Lung (tissue), 12 donors: ENCODE results near the gene DGAT2L6. TPM values are rescaled to one million over a fixed set of nuclear protein-coding genes. Genes with fewer than 3 reads are reported as not detected.

Source experiments
- ATAC-seq: fragments of 200-7000 bp; cut with Tn5 transposase; one replicate; pipeline ENCODE4 v1.9.1; 2020; ENCODE audit warnings: moderate number of reproducible peaks; ENCODE audit not compliant: insufficient read depth, low FRiP score
- DNase-seq, 3 donors: peaks; one replicate each; pipeline ENCODE4 v3.0.0-alpha.2; 2013 to 2017
- H3K27ac ChIP-seq, 2 donors: one replicate each; pipeline ENCODE4 v1.5.1; 2013; ENCODE audit warnings: mild to moderate bottlenecking in 2 of 2, moderate library complexity in 2 of 2, control low read depth in 1 of 2, inconsistent platforms in 1 of 2, low read depth in 1 of 2, low read length in 1 of 2
- H3K27me3 ChIP-seq, 3 donors: one replicate each; pipeline ENCODE4 v1.5.1; 2013; ENCODE audit warnings: low read length in 2 of 3; ENCODE audit not compliant: control insufficient read depth in 3 of 3, insufficient read depth in 3 of 3
- H3K36me3 ChIP-seq, 4 donors: one replicate each; pipeline ENCODE4 v1.5.1; 2013; ENCODE audit warnings: low read length in 4 of 4, mild to moderate bottlenecking in 1 of 4, moderate library complexity in 1 of 4; ENCODE audit not compliant: control insufficient read depth in 4 of 4, insufficient read depth in 4 of 4
- H3K4me1 ChIP-seq, 5 donors: one replicate each; pipeline ENCODE4 v1.5.1; 2013; ENCODE audit warnings: low read length in 5 of 5, mild to moderate bottlenecking in 2 of 5, moderate library complexity in 1 of 5; ENCODE audit not compliant: control insufficient read depth in 5 of 5, insufficient read depth in 5 of 5
- H3K4me3 ChIP-seq: one replicate; pipeline ENCODE4 v1.5.1; 2013; ENCODE audit warnings: mild to moderate bottlenecking, control low read depth, moderate library complexity
- H3K9ac ChIP-seq, 2 donors: one replicate each; pipeline ENCODE4 v1.5.1; 2013; ENCODE audit warnings: low read length in 2 of 2, control low read depth in 1 of 2; ENCODE audit not compliant: insufficient read depth in 1 of 2
- H3K9me3 ChIP-seq, 4 donors: one replicate each; pipeline ENCODE4 v1.5.1; 2013; ENCODE audit warnings: low read length in 3 of 4, mild to moderate bottlenecking in 1 of 4, moderate library complexity in 1 of 4; ENCODE audit not compliant: control insufficient read depth in 4 of 4, insufficient read depth in 3 of 4
- WGBS, 2 donors: extraction: QIAGEN DNeasy Blood & Tissue Kit; methylation state at CpG; one replicate each; pipeline ENCODE4 v1.1.7; 2013; 5-methylcytosine and 5-hydroxymethylcytosine counted together
- polyA plus RNA-seq, 2 donors: library from polyadenylated mRNA; stranded (reverse); fragments of 200-250 nt; gene quantifications; one replicate each; pipeline ENCODE4 v1.2.1, GENCODE V29; 2013
- total RNA-seq, 2 donors: library from RNA; depleted of rRNA in 1 of 2; stranded (reverse); fragments of >200 nt in 1 of 2; gene quantifications; one replicate each; pipeline ENCODE4 v1.2.1, GENCODE V29; 2014 to 2021
- TF ChIP-seq, protein P1 (sequence below): IDR thresholded peaks from 2 replicates; pipeline ENCODE4 v1.5.1; 2012; ENCODE audit warnings: mild to moderate bottlenecking; ENCODE audit errors: control extremely low read depth, extremely low read depth
- donor health status: control.
- donor health status: control.
- donor health status: Bipolar disorder and iron deficiency.
- donor health status: healthy.
- donor health status: DM: yes; HTN: yes; CAD: no.

Gene DGAT2L6
- total and polyA plus RNA-seq, 4 donors, result not detected

DNA sequence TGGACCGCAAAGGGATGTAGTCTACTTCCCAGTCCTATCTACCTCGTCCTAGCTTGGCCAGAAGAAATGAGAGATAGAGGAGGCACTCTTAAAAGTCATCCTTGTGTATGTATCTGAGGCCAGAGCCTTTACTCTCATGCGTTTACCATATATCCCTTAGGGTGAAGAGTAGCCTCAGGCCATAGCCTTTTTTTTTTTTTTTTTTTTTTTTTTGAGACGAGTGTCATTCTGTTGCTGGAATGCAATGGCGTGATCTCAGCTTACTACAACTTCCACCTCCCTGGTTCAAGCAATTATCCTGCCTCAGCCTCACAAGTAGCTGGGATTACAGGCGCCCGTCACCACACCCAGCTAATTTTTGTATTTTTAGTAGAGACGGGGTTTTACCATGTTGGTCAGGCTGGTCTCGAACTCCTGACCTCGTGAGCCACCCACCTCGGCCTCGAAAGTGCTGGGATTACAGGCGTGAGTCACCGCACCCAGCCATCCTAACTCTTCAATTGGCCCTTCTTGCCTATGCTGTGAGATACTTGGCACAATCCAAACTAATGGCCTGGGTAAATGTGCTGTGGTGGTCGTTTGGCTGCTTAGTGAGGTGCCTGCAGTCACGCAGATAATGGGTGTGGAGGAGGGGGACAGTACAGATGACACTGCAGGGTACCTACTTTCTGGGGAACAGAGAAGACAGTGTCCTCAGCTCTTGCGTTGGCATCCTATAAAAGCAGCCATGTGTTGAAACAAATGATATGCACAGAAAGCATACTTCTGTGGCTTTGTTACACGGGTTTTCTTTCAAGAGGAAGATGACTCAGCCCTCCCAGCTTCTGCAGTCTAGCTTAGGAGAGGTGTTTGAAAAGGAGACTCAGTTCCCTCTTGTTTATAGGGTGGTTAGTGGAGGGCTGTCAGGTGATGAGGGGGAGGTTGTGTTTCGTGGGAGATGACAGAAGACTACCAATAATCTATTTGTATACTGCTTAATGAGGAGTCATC is 10.4 kb upstream of the DGAT2L6 start:
- H3K4me3 ChIP-seq, result no peak overlapping the region
- no peak overlapping the region for H3K9ac ChIP-seq
- H3K36me3 ChIP-seq, result peaks cover 0 to 2% (median 2%) of the 10 kb centered on the region in 4 donors
- WGBS, 2 donors, result 80 to 91% methylated on average over 17 to 19 of the region's 19 CpGs
- no peak overlapping the region for H3K27ac ChIP-seq
- DNase-seq, result no peak
- TF ChIP-seq, protein P1, sequence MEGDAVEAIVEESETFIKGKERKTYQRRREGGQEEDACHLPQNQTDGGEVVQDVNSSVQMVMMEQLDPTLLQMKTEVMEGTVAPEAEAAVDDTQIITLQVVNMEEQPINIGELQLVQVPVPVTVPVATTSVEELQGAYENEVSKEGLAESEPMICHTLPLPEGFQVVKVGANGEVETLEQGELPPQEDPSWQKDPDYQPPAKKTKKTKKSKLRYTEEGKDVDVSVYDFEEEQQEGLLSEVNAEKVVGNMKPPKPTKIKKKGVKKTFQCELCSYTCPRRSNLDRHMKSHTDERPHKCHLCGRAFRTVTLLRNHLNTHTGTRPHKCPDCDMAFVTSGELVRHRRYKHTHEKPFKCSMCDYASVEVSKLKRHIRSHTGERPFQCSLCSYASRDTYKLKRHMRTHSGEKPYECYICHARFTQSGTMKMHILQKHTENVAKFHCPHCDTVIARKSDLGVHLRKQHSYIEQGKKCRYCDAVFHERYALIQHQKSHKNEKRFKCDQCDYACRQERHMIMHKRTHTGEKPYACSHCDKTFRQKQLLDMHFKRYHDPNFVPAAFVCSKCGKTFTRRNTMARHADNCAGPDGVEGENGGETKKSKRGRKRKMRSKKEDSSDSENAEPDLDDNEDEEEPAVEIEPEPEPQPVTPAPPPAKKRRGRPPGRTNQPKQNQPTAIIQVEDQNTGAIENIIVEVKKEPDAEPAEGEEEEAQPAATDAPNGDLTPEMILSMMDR, result no peak
- H3K4me1 ChIP-seq, result peaks cover 0 to 7% (median 0%) of the 10 kb centered on the region in 5 donors
- ATAC-seq, result no peak
- peaks cover 0 to 2% (median under 1%) of the 10 kb centered on the region in 4 donors for H3K9me3 ChIP-seq
- H3K27me3 ChIP-seq, result peaks cover 0 to 2% (median 0%) of the 10 kb centered on the region in 3 donors

DNA sequence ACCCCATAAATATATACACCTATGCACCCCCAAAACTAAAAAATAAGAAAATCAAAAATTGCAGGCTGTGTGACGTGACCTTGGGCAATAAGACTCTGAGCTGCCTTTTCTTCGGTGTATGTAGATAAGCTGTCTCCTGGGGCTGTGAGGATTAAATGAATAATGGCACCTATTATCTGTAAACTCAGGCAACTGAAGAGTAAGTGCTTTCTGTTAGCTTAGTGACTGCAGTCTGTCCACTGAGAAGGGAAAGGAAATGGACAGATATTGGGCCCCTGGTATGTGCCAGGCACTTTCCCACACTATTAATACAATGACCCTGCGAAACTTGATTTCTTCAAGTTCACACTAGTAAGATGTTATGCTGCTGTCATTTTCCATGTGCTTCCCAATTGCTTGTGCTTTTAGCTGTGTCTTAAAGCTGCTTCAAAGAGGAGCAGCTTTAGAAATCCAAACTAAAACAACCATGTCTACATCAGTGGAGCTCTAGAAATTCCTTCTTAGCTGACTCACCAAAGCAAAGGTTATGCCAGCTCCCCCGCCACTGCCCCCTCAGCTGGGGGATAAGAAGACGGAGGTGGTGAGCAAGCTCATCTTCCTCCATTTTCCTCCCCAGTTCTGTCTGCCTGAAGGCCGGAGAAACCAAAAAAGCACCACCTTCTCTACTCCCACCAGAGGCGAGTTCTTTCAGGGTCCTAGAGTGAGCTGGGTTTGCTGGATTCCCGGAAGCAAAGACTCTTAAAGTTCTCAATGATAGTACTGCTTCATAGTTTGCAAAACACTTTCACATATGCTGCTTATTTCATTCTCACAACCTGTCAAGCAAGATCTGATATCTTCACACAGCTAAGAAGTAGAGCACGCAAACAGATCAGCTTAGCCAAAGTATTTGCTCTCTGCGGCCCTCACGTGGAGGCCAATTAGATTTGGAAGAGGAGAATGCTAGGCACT is 8.8 kb upstream of the DGAT2L6 start:
- Histone ChIP-seq H3K4me1 (peaks cover 0 to 7% (median 0%) of the 10 kb centered on the region in 5 donors), H3K27ac (peak overlapping the region in 1 of 2 donors; percentile 23), H3K36me3 (peaks cover 0 to 2% (median 1%) of the 10 kb centered on the region in 4 donors), H3K27me3 (peaks cover 0 to 2% (median 0%) of the 10 kb centered on the region in 3 donors), H3K9me3 (peaks cover 0 to 2% (median under 1%) of the 10 kb centered on the region in 4 donors), H3K9ac (no peak overlapping the region), H3K4me3 (no peak overlapping the region)
- DNase-seq, result peak; percentile 17 to 57 (median 53)
- 48 to 67% methylated on average over 11 of the region's 11 CpGs for WGBS, 2 donors
- TF ChIP-seq, protein P1, result no peak
- ATAC-seq, result peak; percentile 70

DNA sequence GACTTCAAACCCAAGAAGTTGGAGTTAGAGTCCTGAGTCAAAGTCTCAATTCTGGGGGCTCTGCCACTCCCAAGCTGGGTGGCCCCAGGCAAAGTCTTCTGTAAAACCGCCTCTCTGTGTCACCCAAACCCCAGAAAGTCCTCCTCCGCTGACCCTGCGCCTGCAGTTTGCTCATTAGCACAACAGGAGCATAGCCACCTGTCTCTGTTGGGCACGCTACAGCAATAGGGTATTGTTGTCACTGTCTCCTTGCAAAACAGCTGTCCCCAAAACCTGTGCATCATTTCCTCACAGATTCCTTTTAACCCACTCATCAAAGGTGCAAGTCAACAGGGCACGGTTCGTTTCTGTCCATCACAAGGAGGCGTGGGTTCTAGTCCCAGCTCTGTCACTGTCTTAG is 8.0 kb upstream of the DGAT2L6 start:
- peaks cover 0 to 7% (median 0%) of the 10 kb centered on the region in 5 donors for H3K4me1 ChIP-seq
- H3K9me3 ChIP-seq, result peaks cover 0 to 2% (median under 1%) of the 10 kb centered on the region in 4 donors
- H3K4me3 ChIP-seq, result no peak overlapping the region
- peaks cover 0 to 2% (median 1%) of the 10 kb centered on the region in 4 donors for H3K36me3 ChIP-seq
- H3K9ac ChIP-seq, result no peak overlapping the region
- ATAC-seq, result no peak
- no peak for DNase-seq
- H3K27ac ChIP-seq, result peak overlapping the region in 1 of 2 donors; percentile 10
- TF ChIP-seq, protein P1, result no peak
- peaks cover 0 to 2% (median 0%) of the 10 kb centered on the region in 3 donors for H3K27me3 ChIP-seq
- WGBS, 2 donors, result 72 to 99% methylated on average over 7 of the region's 7 CpGs
